Cardiac septum (tissue), 1 donor: ENCODE measurements around the gene SPATC1L. TPM values are rescaled to one million over a fixed set of nuclear protein-coding genes. Genes with fewer than 3 reads are reported as not detected.
A peak's percentile ranks its signal among the peaks of the same experiment; 100 is the strongest.
"Not testable (repeated sequence)": the region's sequence is repeated elsewhere in the genome, so short reads cannot be mapped to it uniquely, and the experiment has no call there.

Source experiments
- DNase-seq: peaks from one replicate; pipeline ENCODE4 v3.0.0-alpha.2; 2020; ENCODE audit warnings: low spot score
- intact Hi-C: fragments of 100-400 bp; cut with DNase I; formaldehyde crosslinking; loops from one replicate; pipeline ENCODE4 v1.14.0; 2022
- total RNA-seq: library from RNA; stranded (reverse); fragmentation: NEBNext Ultra II Directional; extraction: Animal tissue kit (Norgen Biotek cat#: 25700); gene quantifications from one replicate; pipeline ENCODE4 v1.2.1, GENCODE V29; 2021
- donor health status: DM: no; HTN: no; CAD: no.

Gene SPATC1L
- total RNA-seq, 1 donor from 2014 or later: 7.3 TPM

DNA sequence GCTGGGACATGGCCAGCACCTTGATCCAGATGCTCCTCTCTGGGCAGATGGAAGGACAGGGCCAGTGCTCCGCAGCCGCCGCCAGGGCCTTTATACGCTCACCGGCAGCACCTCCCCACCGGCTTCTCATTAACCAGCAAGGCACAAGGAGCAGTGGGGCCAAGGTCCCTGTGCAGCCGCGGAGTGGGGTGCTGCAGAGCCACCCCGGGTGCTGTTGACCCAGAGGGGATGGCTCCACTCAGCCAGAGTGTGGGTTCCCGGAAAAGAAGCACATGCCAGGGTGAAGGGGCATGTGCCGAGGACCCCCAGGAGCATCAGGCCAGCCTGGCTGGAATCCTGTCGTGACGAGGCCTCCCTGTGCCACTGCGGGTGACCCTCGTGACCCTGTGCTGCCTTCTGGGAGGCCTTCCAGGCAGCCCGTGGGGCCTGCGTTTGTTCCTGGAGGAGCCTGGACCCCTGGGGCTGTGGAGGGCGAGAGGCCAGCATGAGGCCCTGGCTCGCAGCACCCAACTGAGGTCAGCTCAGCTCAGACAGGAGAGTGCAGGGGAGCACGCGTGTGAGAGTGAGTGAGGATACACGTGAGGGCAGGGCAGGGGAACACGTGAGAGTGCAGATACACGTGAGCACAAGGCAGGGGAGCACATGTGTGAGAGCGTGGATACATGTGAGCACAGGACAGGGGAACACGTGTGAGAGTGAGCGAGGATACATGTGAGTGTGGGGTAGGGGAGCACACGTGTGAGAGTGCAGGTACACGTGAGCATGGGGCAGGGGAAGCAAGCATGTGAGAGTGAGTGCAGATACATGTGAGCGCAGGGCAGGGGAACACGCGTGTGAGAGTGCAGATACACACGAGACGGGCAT, 28.5 kb downstream of the SPATC1L start, which contains the start of gene FTCD:
FTCD (minus strand) TSS at position 66 of the 864 bp plus-strand sequence; CDS start at position 10, 56 bp downstream.
- DNase-seq: peak; percentile 72
- intact Hi-C loops: no loop called here

DNA sequence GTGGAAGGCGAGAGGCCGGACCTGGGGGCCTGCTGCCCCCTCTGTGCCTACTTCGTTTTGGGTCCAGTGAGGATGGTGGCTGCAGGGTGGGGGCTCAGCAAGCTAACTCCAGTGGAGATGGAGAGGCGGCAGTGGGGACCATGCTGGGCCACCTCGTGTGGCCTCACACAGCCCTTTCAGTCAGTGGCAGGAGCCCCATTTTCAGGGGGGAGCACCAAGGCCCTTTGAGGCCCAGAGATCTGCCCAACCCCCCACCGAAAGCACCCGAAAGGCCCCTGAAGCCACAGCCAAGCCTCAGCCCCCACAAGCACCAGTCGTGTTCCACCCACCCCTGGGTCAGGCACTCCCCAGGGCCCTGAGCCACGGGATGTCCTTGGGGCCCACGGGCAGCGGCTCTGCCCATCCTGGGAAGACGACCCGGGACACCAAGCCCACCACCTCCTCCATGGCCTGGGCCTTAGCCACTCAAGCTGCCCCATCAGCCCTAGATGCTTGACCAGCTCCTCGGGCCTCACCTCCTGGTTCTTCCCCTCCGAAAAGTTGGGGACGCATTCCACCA, 29.2 kb downstream of the SPATC1L start:
- intact Hi-C loops: no loop called here
- DNase-seq: peak; percentile 19

DNA sequence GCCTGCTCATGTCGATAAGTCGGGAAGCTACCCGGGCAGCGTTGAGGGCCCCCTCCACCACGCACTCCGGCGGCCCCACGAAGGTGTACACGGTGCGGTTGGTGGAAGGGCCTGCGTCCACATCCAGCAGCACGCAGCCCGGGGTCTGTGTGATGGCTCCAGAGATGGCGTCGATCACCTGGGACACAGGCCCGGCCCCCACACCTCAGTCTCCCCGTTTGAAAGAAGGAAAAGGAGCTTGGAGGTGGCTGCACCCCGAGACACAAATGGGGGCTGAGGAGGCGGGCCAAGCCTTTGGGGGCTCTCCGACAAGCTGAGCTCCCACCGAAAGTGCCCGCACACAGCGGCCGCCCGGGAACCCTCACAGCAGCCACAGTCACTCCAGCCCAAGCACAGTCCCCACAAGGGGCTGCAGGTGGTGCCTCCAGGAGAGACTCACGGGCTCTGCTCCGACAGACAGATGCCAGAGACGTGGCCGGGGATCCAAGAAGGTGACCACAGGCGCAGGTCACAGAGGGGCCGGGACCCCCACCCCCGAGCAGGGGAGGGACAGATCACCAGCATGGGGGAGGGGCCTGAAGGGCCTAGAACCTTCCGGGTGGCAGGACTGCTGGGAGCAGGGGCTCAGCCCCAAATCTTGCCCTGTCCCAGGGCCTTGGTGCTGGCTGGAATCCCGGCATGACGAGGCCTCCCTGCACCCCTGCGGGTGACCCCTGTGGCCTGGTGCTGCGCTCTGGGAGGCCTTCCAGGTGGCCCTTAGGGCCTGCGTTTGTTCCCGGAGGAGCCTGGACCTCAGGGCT, 29.9 kb downstream of the SPATC1L start:
- intact Hi-C loops: no loop called here
- peak; percentile 58 for DNase-seq

DNA sequence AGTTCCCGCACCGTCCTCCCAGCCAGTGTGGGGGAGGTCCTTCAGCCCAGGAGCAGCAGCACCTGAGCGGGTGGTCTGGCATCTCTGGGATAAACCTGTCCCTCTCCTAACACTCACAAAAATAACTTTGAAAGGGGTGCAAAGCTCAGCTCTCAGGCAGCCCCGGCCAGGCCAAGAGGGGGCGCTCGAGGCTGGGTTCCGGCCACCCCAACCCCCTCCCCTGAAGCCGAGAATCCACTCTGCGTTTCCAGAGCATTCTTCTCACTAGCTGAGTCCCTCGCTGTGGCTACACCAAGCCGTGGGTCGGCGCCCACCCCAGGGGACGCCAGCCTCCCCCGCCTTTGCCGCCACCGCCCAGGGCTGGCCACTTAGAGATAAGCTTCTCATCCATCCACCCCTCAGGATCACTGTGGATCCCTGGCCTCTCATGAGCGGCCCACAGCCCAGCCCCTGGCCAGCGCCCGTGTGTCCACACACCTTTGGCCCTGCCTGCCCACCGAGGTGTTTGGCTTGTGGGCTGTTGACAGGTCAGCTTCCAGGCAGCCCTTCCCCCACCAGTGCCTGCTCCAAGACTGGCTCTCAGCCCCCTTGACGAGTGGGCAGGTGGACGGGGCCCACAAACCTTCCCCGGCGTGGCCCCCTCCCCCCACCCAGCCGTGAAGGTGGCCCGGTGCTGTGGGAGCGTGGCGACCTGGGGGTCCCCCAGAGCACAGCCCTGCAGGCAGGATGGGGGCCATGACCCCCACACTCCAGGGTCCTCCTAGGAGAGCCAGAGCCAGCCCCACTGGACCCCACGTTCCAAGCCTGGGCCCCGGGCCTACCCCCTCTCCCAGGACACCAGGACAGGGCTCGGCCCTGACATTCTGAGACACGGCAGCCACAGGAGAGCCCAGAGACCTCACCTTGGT, 30.8 kb downstream of the SPATC1L start:
- intact Hi-C loops: no loop called here

DNA sequence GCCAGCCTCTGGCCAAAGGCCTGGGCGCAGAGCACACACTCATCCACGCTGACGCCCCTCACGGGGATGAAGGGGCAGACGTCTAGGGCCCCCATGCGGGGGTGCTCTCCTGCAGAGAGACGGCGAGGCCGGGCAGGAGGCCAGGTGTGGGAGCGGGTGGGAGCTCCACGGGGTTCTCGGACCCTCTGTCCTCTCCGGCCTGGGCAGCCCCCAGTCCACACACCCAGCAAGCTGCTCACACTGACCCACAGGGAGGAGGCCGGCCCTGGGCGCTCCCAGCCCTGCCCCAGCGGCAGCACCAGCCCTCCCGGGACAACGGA, 31.4 kb downstream of the SPATC1L start:
- intact Hi-C loops: no loop called here
- DNase-seq: peak; percentile 71

More for the DNA sequence above, 30.8 kb downstream of the SPATC1L start:
- DNase-seq: peak; percentile 75

DNA sequence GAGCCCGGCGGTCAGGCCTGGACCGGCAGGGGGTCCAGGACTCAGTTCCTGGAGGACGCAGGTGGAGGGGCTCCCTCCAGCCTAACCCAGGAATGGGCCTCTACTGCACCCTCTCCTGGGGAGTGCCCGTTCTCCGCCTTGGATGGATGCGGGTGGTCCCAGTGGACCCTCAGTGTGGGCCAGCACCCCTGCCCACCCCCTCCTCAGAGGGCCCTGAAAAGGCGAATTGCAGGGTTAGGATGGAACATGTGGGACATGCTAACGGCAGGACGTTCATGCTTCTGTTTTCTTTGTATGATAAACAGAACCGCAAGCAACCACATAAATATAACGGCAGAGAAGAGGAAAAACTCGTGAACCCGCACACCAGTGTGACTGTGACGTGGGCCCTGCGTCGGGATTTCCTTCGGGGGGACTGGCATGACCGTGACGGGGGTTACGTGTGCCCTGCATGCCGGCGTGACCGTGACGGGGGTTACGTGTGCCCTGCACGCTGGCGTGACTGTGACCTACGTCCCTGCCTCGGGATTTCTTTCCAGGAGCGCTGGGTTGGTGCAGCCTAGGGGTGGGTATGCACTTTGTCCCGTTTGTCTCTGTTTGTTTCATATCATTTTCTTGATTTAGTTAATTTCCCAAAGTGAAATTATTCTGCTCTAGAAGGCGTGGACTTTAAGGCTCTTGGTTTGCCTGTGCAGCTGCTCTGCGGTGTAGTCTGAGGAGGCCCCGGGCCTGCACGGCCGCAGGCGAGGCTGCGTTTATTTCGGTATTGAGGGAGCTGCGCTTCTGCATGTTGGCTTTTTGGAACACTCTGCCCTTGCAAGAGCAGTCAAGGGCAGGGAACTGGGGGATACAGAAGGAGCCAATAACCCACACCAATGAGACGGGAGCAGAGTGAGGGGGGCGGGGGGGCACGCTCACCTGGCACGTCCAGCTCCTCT, 32.0 kb downstream of the SPATC1L start:
- peak; percentile 41 for DNase-seq
- intact Hi-C loops: no loop called here

DNA sequence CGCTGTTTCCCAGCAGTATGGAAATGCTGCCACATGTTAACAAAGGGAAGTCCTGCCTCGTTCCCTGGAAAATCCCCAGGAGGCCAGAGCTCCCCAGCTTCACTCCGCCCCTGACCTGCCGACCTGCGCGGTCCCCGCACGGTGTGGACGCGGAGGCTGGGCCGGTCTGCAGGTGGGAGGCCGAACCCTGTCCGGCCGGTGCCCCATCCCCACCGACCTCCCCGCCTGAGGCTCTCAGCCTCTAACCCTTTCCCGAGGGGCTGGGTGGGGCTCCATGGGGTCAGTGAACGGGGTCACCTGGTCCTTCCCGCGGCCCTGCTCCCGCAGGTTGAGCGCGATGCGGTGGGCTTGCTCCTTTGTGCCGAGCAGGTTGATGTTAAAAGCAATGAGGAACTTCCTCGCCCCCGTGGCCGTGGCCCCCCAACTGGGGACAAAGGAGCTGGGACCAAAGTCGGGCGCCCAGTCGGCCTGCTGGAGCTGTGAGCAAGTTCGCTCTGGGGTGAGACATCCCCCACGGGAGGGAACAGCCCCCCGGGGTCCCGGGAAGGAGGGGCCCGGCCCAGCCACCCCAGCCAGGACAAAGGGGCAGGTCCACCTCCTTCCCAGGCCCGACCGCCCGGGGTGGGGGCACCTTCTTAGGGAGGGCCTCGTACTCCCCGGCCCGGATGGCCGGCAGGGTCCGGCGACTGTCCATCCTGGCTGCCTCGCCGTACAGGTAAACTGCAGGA, 32.8 kb downstream of the SPATC1L start:
- intact Hi-C loops: no loop called here

DNA sequence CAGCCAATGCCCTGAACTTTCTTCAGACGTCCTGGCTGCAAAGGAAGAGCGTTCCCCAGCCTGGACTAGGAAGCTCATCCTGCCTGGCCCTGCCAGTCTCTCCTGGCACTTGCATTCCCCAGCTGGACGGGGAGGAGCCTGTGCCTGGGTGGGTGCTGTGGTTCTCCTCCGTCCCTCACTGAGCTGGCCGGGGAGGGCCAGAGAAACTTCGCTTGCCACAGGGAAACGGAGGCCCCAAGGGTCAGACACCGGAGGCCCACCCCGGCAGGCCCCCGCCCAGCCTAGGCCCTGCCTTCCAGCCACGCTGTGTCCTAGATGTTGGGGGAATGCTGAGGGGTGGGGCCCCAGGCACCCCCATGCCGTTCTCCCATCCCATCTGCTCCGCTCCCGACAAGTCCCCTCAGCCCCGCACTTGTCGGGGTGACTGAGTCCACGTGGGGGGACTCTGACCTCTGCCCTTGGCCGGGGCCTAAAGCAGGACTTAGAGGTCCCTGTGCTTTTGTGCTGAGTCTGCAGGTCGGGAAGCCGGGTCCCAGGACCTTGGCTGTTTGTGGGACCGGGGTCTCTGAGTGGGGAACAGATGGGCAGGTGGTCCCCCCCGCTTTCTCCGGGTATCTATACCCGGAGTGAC, 33.7 kb downstream of the SPATC1L start:
- DNase-seq: peak; percentile 66
- intact Hi-C loops: no loop called here

More for the DNA sequence above, 32.8 kb downstream of the SPATC1L start:
- DNase-seq: peak; percentile 64

DNA sequence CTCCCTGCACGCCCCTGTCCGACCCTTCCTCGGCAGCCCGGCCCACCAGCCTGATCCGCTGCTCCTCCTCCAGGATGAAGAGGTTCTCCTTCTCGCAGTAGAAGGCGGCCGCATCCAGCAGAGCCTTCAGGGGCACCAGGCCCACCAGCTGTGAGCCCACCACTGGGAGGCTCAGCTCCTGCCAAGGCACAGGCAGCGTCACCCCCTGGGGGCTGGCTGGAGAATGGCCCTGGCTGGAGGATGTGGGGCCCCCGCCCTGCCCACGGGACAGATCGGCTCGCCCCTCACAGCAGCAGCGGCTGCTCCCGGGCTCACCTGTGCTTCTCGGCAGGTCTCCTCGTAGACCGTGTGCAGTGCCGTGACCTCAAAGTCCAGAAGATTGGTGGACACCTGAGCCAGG, 34.2 kb downstream of the SPATC1L start:
- intact Hi-C loops: no loop called here
- DNase-seq: peak; percentile 74

DNA sequence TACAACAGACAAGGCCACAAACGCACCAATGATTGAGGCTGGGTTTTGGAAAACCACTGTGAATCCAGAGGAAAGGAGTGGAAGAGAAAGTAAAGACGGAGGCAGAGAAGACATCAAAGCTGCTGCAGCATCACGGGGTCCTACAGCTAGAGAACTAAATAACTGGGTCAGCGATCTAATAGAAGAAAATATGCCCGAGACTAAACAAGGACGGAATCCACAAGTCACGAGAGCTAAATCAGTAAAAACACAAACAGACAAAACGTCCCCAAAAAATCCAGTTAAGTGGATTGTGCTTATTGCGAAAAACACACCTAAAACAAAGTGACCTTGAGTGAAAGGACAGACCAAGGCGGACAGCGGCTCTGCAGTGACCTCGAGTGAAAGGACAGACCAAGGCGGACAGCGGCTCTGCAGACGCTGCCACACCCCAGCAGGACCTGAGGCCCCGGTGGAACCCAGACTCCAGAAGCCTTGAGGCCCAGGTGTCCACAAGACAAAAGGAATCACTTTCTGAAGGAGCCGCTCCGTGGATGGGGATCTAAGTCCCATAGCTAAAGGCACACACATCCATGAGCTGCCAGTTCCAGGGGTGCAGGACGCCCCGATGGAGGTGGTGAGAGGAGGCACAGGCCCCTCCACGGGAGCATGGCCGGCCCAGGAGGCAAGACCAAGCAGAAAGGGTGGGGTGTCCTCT, 34.9 kb downstream of the SPATC1L start:
- intact Hi-C loops: loop anchor here (10.0 kb wide), 2 partner anchors 75 to 105 kb away; partner anchors contain the start of gene LSS

DNA sequence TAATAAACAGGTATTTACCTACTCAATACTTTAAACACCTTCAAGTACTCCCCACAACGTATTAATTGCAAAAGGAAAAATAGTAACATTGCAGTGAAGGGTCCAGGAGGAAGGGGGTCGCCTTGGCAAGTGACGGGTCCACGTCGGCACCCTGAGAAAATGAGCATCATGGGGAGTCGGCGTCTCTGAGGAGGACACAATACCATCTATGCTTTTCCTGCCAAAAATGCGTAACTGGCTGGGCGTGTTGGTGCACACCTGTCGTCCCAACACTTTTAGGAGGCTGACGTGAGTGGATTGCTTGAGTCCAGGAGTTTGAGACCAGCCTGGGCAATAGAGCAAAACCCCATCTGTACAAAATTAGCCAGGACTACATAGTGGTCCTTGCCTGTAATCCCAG, 36.2 kb downstream of the SPATC1L start:
- DNase-seq: no peak
- intact Hi-C loops: loop anchor here (10.0 kb wide), 2 partner anchors 77 to 107 kb away; partner anchors contain the start of gene LSS

More for the DNA sequence above, 34.9 kb downstream of the SPATC1L start:
- DNase-seq: no peak

DNA sequence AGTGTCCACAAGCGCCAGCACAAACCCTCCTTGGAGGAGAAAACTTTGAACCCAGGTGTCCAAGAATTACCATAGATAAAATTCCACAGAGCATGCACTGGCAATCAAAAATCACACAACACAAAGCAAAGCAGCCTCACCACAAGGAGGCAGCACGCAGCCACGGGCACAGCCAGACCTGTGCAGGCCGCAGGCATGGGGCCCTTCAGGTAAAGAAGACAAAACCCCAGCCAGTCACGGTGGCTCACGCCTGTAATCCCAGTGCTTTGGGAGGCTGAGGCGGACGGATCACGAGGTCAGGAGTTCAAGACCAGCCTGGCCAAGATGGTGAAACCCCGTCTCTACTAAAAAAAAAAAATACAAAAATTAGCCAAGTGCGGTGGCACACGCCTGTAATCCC, 36.8 kb downstream of the SPATC1L start:
- DNase-seq: not testable (repeated sequence)
- intact Hi-C loops: loop anchor here (10.0 kb wide), 2 partner anchors 77 to 107 kb away; partner anchors contain the start of gene LSS

DNA sequence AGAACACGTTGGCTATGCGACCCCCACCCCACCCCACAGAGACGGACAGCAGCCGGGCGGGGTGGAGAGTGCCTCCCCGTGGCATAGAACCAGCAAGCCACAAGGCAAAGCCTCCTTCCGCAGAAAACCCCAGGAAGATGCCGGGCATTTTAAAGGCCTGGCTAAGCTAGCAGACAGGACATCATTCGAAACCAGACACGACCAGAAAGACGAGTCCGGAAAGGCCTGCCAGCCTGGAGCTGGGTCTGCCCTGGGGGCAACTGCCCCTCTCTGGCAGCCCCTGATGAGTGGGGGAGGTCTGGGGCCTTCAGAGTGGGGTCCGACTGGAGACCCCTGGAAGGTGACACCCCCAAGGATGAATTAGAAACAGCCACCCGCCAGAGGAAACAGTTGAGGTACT, 37.4 kb downstream of the SPATC1L start:
- intact Hi-C loops: loop anchor here (10.0 kb wide), 2 partner anchors 78 to 108 kb away; partner anchors contain the start of gene LSS
- DNase-seq: no peak

DNA sequence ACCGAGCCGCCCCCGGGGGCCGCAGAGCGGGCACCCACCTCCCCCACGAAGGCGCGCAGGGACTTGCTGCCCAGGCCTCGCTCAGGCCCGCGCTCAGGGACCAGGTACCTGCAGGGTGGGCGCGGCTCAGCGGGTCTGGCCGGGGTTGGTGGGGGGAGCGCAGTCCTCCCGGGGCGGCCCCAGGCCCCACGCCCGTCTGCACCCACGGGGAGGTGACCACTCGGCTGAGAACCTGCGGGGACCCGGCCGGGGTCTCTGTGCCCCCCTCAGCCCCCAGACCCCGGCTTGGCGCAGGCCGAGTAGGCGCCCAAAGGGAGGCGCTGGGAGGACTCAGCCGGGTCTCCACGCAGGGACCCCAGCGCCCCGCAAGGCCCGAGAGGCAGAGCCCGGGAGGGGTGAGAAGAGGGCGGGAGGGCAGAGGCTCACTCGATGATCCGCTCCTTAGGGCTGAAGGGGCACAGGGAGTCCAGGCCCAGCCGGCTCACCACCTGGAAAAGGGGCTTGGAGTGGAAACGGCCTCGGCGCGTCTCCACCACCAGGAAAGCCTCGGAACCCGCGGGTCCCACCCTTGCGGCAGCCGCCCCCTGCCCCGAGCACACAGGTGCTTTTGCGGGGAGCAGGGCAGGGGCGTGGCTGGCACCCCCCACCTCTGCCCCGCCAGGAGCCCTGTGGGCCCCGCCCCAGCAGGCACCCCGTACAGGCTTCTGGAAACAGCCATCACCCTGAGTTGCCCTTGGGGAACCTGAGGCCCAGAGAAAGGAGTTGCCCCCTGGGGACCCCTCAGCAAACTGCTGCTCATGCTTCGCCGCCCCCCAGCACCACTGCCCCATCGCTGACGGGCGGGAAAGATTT, 38.2 kb downstream of the SPATC1L start:
- no peak for DNase-seq
- intact Hi-C loops: loop anchor here (10.0 kb wide), 2 partner anchors 79 to 109 kb away; partner anchors contain the start of gene LSS

DNA sequence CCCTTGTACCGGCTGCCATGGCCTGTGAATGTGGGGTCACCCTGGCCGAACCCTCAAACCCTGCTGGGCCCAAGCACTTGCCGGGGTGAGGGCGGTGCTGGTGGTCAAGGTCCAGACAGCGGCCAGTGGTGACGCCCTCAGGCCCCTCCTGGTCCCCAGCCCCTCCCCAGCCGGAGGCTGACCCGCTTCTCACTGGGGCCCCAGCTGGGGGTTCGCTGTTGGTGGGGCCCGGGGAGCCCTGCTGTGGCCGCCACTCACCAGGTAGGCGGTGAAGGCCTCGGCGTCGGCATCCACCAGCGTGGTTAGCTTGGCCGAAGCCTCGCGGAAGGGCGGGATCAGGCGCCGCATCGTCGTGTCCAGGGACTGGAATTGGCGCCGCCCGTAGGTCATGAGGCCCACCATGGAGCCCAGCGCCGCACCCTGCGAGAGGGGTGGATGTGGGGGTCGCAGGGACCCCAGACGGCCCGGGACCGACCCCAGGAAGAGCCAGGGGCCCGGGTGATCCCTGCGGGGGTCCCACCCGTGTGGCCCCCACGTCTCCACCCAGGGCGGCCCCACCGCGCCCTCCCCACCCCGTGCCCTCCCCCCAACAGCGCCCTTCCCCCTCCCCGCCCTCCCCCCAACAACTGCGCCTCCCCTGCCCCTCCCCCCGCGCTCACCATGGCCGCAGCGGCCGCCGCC, 39.0 kb downstream of the SPATC1L start:
- no peak for DNase-seq
- intact Hi-C loops: loop anchor here (10.0 kb wide), 2 partner anchors 80 to 110 kb away; partner anchors contain the start of gene LSS
